ENCODE measurements around the gene GPR119. TPM values are rescaled to one million over a fixed set of nuclear protein-coding genes. Genes with fewer than 3 reads are reported as not detected.
"Not testable (repeated sequence)": the region's sequence is repeated elsewhere in the genome, so short reads cannot be mapped to it uniquely, and the experiment has no call there.

Gene GPR119
- total RNA-seq, 1 donor = not detected

DNA sequence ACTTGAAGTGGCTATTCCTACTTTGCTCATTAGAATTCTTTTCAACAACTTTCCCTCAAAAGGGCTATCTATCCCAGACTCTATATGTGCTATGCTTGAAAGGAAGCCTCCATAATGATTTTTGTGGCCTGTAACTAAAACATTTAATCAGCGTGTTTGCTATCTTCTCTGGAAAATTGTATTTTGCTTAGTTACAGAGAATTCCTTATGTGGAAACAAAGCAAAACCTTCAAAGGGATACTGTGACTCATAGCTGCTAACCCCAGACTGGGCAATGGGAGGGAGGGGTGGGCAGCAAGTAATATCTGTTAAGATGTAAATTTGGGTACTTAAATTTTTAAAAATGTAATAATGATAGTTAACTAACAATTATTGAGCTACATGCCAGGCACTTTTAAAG lies 42.1 kb downstream of the GPR119 start:
- H3K27ac ChIP-seq (ENCODE audit: low read depth, low read length) = no peak overlapping the region

DNA sequence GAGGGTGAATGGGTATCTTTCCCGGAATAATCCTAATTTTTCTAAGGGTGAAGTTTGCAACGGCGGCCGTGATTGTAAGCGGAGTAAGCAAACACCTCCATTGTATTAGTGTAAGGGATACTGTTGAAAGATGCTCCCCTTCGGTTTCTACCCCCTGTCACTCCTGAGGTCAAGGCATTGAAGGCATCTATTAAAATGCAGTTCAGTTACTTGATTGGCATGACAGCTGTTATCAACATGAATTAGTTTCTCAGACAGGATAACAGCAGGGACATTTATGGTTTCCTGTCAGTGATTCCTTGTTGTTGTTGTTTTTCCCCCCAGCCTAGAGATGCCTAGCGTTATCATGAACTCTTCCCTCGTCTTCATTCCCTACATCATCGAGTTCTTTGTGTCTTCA lies 45.2 kb downstream of the GPR119 start:
- H3K27ac ChIP-seq (ENCODE audit: low read depth, low read length) = peak overlapping the region; percentile 57

More for the DNA sequence above, 42.1 kb downstream of the GPR119 start:
- no peak for DNase-seq (ENCODE audit: insufficient read length, low spot score, missing footprints)
- H3K4me1 ChIP-seq (ENCODE audit: insufficient read depth, low read length) = no peaks in the 10 kb centered on the region
- no peaks in the 10 kb centered on the region for H3K27me3 ChIP-seq (ENCODE audit: insufficient read depth, low read length)
- no peak overlapping the region for H3K4me2 ChIP-seq (ENCODE audit: insufficient read depth, low read length)
- H3K9me3 ChIP-seq (ENCODE audit: low read depth, low read length) = no peaks in the 10 kb centered on the region
- TF ChIP-seq, protein P1, sequence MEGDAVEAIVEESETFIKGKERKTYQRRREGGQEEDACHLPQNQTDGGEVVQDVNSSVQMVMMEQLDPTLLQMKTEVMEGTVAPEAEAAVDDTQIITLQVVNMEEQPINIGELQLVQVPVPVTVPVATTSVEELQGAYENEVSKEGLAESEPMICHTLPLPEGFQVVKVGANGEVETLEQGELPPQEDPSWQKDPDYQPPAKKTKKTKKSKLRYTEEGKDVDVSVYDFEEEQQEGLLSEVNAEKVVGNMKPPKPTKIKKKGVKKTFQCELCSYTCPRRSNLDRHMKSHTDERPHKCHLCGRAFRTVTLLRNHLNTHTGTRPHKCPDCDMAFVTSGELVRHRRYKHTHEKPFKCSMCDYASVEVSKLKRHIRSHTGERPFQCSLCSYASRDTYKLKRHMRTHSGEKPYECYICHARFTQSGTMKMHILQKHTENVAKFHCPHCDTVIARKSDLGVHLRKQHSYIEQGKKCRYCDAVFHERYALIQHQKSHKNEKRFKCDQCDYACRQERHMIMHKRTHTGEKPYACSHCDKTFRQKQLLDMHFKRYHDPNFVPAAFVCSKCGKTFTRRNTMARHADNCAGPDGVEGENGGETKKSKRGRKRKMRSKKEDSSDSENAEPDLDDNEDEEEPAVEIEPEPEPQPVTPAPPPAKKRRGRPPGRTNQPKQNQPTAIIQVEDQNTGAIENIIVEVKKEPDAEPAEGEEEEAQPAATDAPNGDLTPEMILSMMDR (IDR thresholded peaks at IDR 0.05; ENCODE audit: extremely low read depth, low read depth, low read length) = no peak
- no peak overlapping the region for H3K4me3 ChIP-seq (ENCODE audit: insufficient read depth, low read length)
- peaks cover 8% of the 10 kb centered on the region for H3K79me2 ChIP-seq (ENCODE audit: insufficient read depth, low read length)
- H4K20me1 ChIP-seq (ENCODE audit: insufficient read depth, low read length) = no peaks in the 10 kb centered on the region
- H3K36me3 ChIP-seq (ENCODE audit: insufficient read depth, low read length) = no peaks in the 10 kb centered on the region
- H2AFZ ChIP-seq (ENCODE audit: low read length) = no peak overlapping the region

DNA sequence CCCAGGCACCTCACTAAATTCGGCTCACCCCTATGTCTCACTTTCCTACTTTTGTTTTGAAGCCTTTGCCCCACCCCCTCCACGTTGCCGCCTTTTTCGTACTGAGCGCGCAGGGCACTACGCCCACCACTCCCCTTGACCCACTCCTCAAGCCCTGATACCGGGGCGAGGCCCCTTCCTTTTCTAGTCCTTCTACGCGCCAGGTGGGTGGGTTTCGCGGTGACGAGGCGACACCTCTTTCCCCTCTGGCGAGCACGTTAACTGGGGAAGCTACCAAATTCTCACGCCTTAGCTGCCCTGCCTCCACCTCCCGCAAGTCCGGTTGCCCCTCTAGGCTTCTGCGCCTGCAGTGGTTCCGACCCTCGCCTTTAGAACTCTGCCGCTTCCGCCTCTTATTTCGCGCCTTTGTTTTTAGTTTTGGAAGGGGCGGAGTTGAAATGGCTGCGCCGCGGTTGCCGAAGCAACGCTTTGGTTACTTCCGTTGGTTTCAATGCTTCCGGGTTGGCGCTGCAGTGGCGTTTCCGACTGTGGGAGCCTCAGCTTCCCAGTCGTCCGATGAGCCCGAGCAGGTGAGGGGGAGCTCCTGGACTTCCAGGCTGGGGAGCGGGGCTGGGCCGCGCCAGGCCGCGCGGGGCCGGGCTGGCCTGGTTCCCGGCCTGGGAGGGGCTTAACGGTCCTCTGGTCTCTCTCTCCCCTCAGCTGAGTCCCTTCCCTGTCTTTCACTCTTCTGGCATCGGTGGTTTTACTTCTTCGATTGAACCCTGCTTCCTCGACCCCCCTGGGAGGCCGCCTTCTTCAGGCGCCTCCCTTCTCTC lies 45.9 kb downstream of the GPR119 start, which contains the start of gene SLC25A14:
TSS of gene SLC25A14 (plus strand) at position 512 of the 815 bp plus-strand sequence. CDS start 360 bp downstream, outside the sequence.
- H3K4me3 ChIP-seq (ENCODE audit: insufficient read depth, low read length) = peak within 1 kb of the TSS; percentile 85
- no peaks in the 10 kb centered on the region for H3K9me3 ChIP-seq (ENCODE audit: low read depth, low read length)
- H2AFZ ChIP-seq (ENCODE audit: low read length) = peak within 1 kb of the TSS; percentile 99
- H3K27ac ChIP-seq (ENCODE audit: low read depth, low read length) = peak within 1 kb of the TSS; percentile 57
- H3K79me2 ChIP-seq (ENCODE audit: insufficient read depth, low read length) = peaks cover 8% of the 10 kb centered on the region
- H4K20me1 ChIP-seq (ENCODE audit: insufficient read depth, low read length) = no peaks in the 10 kb centered on the region
- H3K4me1 ChIP-seq (ENCODE audit: insufficient read depth, low read length) = no peaks in the 10 kb centered on the region
- no peaks in the 10 kb centered on the region for H3K36me3 ChIP-seq (ENCODE audit: insufficient read depth, low read length)
- H3K27me3 ChIP-seq (ENCODE audit: insufficient read depth, low read length) = no peaks in the 10 kb centered on the region
- TF ChIP-seq, protein P1 (IDR thresholded peaks at IDR 0.05; ENCODE audit: extremely low read depth, low read depth, low read length) = no peak
- DNase-seq (ENCODE audit: insufficient read length, low spot score, missing footprints) = peak; percentile 73
- peak within 1 kb of the TSS; percentile 68 for H3K4me2 ChIP-seq (ENCODE audit: insufficient read depth, low read length)

More for the DNA sequence above, 45.2 kb downstream of the GPR119 start:
- Histone ChIP-seq H3K4me3 (ENCODE audit: insufficient read depth, low read length) (peak overlapping the region; percentile 85), H3K4me2 (ENCODE audit: insufficient read depth, low read length) (peak overlapping the region; percentile 68), H3K9me3 (ENCODE audit: low read depth, low read length) (no peaks in the 10 kb centered on the region), H3K27me3 (ENCODE audit: insufficient read depth, low read length) (no peaks in the 10 kb centered on the region), H3K4me1 (ENCODE audit: insufficient read depth, low read length) (no peaks in the 10 kb centered on the region), H4K20me1 (ENCODE audit: insufficient read depth, low read length) (no peaks in the 10 kb centered on the region), H3K79me2 (ENCODE audit: insufficient read depth, low read length) (peaks cover 8% of the 10 kb centered on the region), H3K36me3 (ENCODE audit: insufficient read depth, low read length) (no peaks in the 10 kb centered on the region), H2AFZ (ENCODE audit: low read length) (peak overlapping the region; percentile 99)
- peak; percentile 58 for DNase-seq (ENCODE audit: insufficient read length, low spot score, missing footprints)
- TF ChIP-seq, protein P1 (IDR thresholded peaks at IDR 0.05; ENCODE audit: extremely low read depth, low read depth, low read length) = no peak

DNA sequence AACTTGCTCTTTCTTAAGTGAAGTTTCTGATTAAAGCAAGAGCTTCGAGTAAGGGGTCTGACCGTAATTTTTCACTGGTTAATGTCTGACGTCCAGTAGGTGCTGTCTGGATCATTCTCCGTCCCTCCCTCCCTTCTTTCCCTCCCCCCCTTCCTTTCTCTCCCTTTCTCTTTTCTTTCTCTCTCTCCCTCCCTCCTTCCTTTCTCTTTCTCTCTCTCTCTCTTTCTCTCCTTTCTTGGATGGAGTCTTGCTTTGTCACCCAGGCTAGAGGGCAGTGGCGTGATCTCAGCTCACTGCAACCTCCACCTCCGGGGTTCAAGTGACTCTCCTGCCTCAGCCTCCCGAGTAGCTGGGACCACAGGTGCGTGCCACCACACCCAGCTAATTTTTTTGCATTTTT lies 46.6 kb downstream of the GPR119 start:
- not testable (repeated sequence) for H3K9me3 ChIP-seq (ENCODE audit: low read depth, low read length); H3K36me3 ChIP-seq (ENCODE audit: insufficient read depth, low read length); H3K79me2 ChIP-seq (ENCODE audit: insufficient read depth, low read length); H3K27me3 ChIP-seq (ENCODE audit: insufficient read depth, low read length); DNase-seq (ENCODE audit: insufficient read length, low spot score, missing footprints); H3K27ac ChIP-seq (ENCODE audit: low read depth, low read length); H3K4me1 ChIP-seq (ENCODE audit: insufficient read depth, low read length); H4K20me1 ChIP-seq (ENCODE audit: insufficient read depth, low read length)
- peak overlapping the region; percentile 99 for H2AFZ ChIP-seq (ENCODE audit: low read length)
- H3K4me2 ChIP-seq (ENCODE audit: insufficient read depth, low read length) = peak overlapping the region; percentile 68
- peak overlapping the region; percentile 85 for H3K4me3 ChIP-seq (ENCODE audit: insufficient read depth, low read length)

All from osteoblast (primary cell).